Heart left ventricle (tissue), 13 donors: ENCODE measurements around the gene FBXO3.

Source experiments
- POLR2A ChIP-seq, 2 donors: fragments of 450-650 bp; IDR thresholded peaks; one replicate each; pipeline ENCODE4 v1.6.1; 2017; ENCODE audit warnings: antibody characterized with exemption in 2 of 2, mild to moderate bottlenecking in 2 of 2, moderate library complexity in 2 of 2
- TF ChIP-seq, protein P1 (sequence below), 12 donors: fragments of 200-600 bp; sonication (generic) in 4 of 12; IDR thresholded peaks; one replicate each; pipeline versions ENCODE4 v1.5.0 to v1.8.0; 2018 to 2022; ENCODE audit warnings: antibody characterized with exemption in 12 of 12, mild to moderate bottlenecking in 5 of 12
- donor health status: ischemic (EF 13 %, LVEDD 7.1; RV severe dilation, severe dysfunction).
- donor health status: DM: no; HTN: yes; CAD: no.
- donor health status: DM: no; HTN: no; CAD: no.
- donor health status: ischemic (EF 25% LVEDD 6.9; RV normal size, moderate dysfunction).
- donor health status: ischemic (EF 25% LVEDD 5.7; RV mildly dilated, moderate dysfunction).
- donor health status: ischemic (EF 35%, LVEDD 5.7; RV mildly dilated, moderate dysfunction).
- donor health status: nonischemic (EF 11% LVEDD 7.7; RV severe dilation, severe dysfunction).
- donor health status: DM: yes; HTN: yes; CAD: no.
- donor health status: PGD.
- donor health status: ischemic (EF 29% LVEDD 5.4; RV normal size, mild dysfunction).
- donor health status: nonischemic (EF 23%, LVEDD 6.1; RV moderate dilation, normal function).

DNA sequence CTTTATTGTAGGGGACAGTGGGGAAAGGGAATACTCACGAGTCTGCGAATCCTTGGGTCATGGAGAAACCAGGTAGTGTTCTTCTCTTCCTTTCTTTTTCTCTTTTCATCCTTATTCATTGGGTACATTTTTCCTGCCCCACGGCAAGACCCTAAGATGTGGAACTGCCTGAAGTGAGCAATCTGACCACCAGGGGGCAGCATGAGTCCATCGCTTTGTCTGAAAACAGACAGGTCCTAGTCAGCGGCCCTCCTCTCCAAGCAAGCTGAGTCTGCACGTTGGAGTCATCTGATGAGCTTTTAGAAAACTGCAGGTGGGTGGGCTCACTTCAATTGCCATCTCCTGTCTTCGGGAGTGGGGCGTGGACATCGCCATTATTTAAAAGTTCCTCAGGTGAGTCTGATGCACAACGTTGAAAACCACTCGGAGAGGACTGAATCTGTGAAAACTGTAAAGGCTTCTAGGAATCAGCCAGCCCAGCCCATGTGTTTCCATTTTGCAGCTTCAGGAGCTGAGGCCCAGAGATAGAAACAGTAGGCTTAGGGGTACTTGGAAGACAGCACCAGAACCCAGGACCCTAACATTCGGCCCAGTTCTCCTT lies 34.0 kb upstream of the FBXO3 start:
- no peak for TF ChIP-seq POLR2A (IDR thresholded peaks at IDR 0.05)
- TF ChIP-seq, protein P1, sequence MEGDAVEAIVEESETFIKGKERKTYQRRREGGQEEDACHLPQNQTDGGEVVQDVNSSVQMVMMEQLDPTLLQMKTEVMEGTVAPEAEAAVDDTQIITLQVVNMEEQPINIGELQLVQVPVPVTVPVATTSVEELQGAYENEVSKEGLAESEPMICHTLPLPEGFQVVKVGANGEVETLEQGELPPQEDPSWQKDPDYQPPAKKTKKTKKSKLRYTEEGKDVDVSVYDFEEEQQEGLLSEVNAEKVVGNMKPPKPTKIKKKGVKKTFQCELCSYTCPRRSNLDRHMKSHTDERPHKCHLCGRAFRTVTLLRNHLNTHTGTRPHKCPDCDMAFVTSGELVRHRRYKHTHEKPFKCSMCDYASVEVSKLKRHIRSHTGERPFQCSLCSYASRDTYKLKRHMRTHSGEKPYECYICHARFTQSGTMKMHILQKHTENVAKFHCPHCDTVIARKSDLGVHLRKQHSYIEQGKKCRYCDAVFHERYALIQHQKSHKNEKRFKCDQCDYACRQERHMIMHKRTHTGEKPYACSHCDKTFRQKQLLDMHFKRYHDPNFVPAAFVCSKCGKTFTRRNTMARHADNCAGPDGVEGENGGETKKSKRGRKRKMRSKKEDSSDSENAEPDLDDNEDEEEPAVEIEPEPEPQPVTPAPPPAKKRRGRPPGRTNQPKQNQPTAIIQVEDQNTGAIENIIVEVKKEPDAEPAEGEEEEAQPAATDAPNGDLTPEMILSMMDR (IDR thresholded peaks at IDR 0.05) = peak; percentile 87 to 95 (median 92)
